HepG2 (cell line): Measurements from ENCODE around the gene KLHL28. TPM values are rescaled to one million over a fixed set of nuclear protein-coding genes. Genes with fewer than 3 reads are reported as not detected.

ENCODE experiments used
- ATAC-seq: fragments of 200-7000 bp; cut with Tn5 transposase; 3 replicates; pipeline ENCODE4 v1.9.1; 2020; ENCODE audit warnings: mild to moderate bottlenecking, moderate library complexity
- BruUV-seq: library from RNA; stranded (reverse); fragments of 400-500 nt; replicated peaks from 2 replicates; lab custom pipeline; 2021; lab: Mats Ljungman, UMichigan
- CTCF ChIA-PET: fragments of 300-600 bp; formaldehyde crosslinking; extraction: SDS; loops from one replicate; lab custom pipeline; 2021; ENCODE audit warnings: low total read pairs, inconsistent platforms, low intra/inter-chr PET ratio; lab: Yijun Ruan, JAX
- POLR2A ChIA-PET: fragments of 350-600 bp; sonication (Branson Sonifier 250); formaldehyde crosslinking; loops from one replicate; lab custom pipeline; 2020; ENCODE audit warnings: antibody characterized with exemption, inconsistent platforms; lab: Yijun Ruan, JAX
- DNase-seq: peaks from one replicate; pipeline ENCODE4 v3.0.0-alpha.2; 2015; ENCODE audit warnings: low spot score
- FAIRE-seq: peaks from 3 replicates; lab custom pipeline; 2011; peaks lifted over from hg19 to GRCh38; lab: Jason Lieb, UNC
- H2AFZ ChIP-seq: one replicate; pipeline ENCODE4 v1.6.1; 2011; ENCODE audit warnings: low read length, inconsistent platforms
- H3K27ac ChIP-seq: fragments of 300-600 bp; 3 replicates; pipeline ENCODE4 v1.8.0; 2011; ENCODE audit warnings: mixed run types, mild to moderate bottlenecking, mixed read lengths, low read length, inconsistent platforms; ENCODE audit not compliant: insufficient read depth; ENCODE audit errors: extremely low read length
- H3K27me3 ChIP-seq, 2 experiments: fragments of 200-600 bp in 1 of 2; 2 replicates in 1 of 2; 3 replicates in 1 of 2; pipeline versions ENCODE4 v1.6.0 to v1.8.0; 2011; ENCODE audit warnings: low read length in 2 of 2, mild to moderate bottlenecking in 2 of 2, moderate library complexity in 2 of 2, inconsistent platforms in 1 of 2; ENCODE audit not compliant: insufficient read depth in 2 of 2, control insufficient read depth in 1 of 2
- H3K36me3 ChIP-seq, 2 experiments: fragments of 200-600 bp in 1 of 2; replicated peaks in 1 of 2; 2 replicates in 1 of 2; 3 replicates in 1 of 2; pipeline versions ENCODE4 v1.5.1 to v1.8.0; 2011; ENCODE audit warnings: low read length in 2 of 2, inconsistent platforms in 1 of 2; ENCODE audit not compliant: insufficient read depth in 2 of 2, control insufficient read depth in 1 of 2
- H3K4me1 ChIP-seq: 2 replicates; pipeline ENCODE4 v1.5.1; 2012; ENCODE audit warnings: low read length, inconsistent platforms; ENCODE audit not compliant: insufficient read depth
- H3K4me2 ChIP-seq: 2 replicates; pipeline ENCODE4 v1.6.0; 2011; ENCODE audit warnings: low read depth, low read length, inconsistent platforms
- H3K4me3 ChIP-seq, 3 experiments: fragments of 200-600 bp in 1 of 3; sonication (generic), shearing (Covaris generic) in 1 of 3; replicated peaks in 1 of 3; 2 replicates each; pipeline ENCODE4 v1.5.1; 2011 to 2016; ENCODE audit warnings: low read length in 3 of 3, inconsistent platforms in 2 of 3, low read depth in 2 of 3, mild to moderate bottlenecking in 2 of 3, control low read depth in 1 of 3, mixed read lengths in 1 of 3; ENCODE audit not compliant: insufficient read depth in 1 of 3
- H3K79me2 ChIP-seq: one replicate; pipeline ENCODE4 v1.6.1; 2011; ENCODE audit warnings: low read length, inconsistent platforms; ENCODE audit not compliant: insufficient read depth
- H3K9ac ChIP-seq: 2 replicates; pipeline ENCODE4 v1.6.0; 2011; ENCODE audit warnings: mild to moderate bottlenecking, low read depth, low read length, inconsistent platforms; ENCODE audit not compliant: insufficient read depth
- H3K9me3 ChIP-seq: 2 replicates; pipeline ENCODE4 v1.5.1; 2012; ENCODE audit warnings: mild to moderate bottlenecking, low read length
- H4K20me1 ChIP-seq: 2 replicates; pipeline ENCODE4 v1.6.0; 2011; ENCODE audit warnings: inconsistent platforms, mild to moderate bottlenecking, low read length, moderate library complexity; ENCODE audit not compliant: insufficient read depth
- CHD4 ChIP-seq: fragments of 200-600 bp; sonication (generic); IDR thresholded peaks from 2 replicates; pipeline ENCODE4 v1.7.0; 2017; ENCODE audit warnings: mild to moderate bottlenecking, low read length, borderline replicate concordance
- MAFK ChIP-seq, 2 experiments: IDR thresholded peaks in 1 of 2; conservative IDR thresholded peaks in 1 of 2; 2 replicates each; pipeline ENCODE4 v1.6.1; 2011; ENCODE audit warnings: improper control_type of control experiment in 2 of 2, low read length in 2 of 2
- ZMYM4 ChIP-seq: sonication (generic); formaldehyde crosslinking; IDR thresholded peaks from 2 replicates; pipeline ENCODE4 v1.8.1; 2023; ENCODE audit warnings: mild to moderate bottlenecking, missing genetic modification reagents
- ZNF260 ChIP-seq: sonication (generic); formaldehyde crosslinking; IDR thresholded peaks from 2 replicates; pipeline ENCODE4 v1.4.0; 2020; ENCODE audit warnings: missing genetic modification reagents, low read depth, mild to moderate bottlenecking, borderline replicate concordance
- ZNF33B ChIP-seq: sonication (generic); formaldehyde crosslinking; IDR thresholded peaks from 2 replicates; pipeline ENCODE4 v1.5.1; 2020; ENCODE audit warnings: mild to moderate bottlenecking, missing genetic modification reagents
- ZNF652 ChIP-seq: IDR thresholded peaks from 2 replicates; pipeline ENCODE4 v1.6.1; 2016; ENCODE audit warnings: low read depth, borderline replicate concordance
- WGBS: methylation state at CpG from one replicate; pipeline ENCODE4 v1.1.6; 2017; ENCODE audit warnings: low lambda C conversion rate; 5-methylcytosine and 5-hydroxymethylcytosine counted together
- in situ Hi-C: cut with HindIII; loops from 2 replicates; pipeline ENCODE4 v1.10.0; 2017; ENCODE audit warnings: low pct_unique_long_range_greater_than_20kb; ENCODE audit not compliant: extremely low pct_ligation_motif_present
- intact Hi-C: fragments of 100-400 bp; cut with micrococcal nuclease; formaldehyde crosslinking; loops from one replicate; pipeline ENCODE4 v1.10.0; 2022; ENCODE audit not compliant: unreplicated experiment
- polyA plus RNA-seq, 8 experiments: library from polyadenylated mRNA; depleted of rRNA in 3 of 8; stranded (reverse) in 7 of 8; unstranded in 1 of 8; fragments of >200 nt; fragmentation: Illumina TruSeq in 4 of 8; extraction: Trizol in 4 of 8; gene quantifications; 2 replicates each; pipeline versions ENCODE4 v1.2.1 to v1.2.3, GENCODE V29; 2011 to 2016; ENCODE audit warnings: low read depth in 4 of 8, missing spikeins in 1 of 8, mixed read lengths in 1 of 8; ENCODE audit not compliant: insufficient read depth in 1 of 8
- total RNA-seq, 5 experiments: library from RNA; depleted of rRNA; stranded (reverse); fragments of >200 nt; fragmentation: Illumina TruSeq; extraction: Trizol; gene quantifications; 2 replicates each; pipeline ENCODE4 v1.2.3, GENCODE V29; 2016; ENCODE audit warnings: low read depth in 1 of 5
- TF ChIP-seq, protein P1 (sequence below): IDR thresholded peaks from 2 replicates; pipeline ENCODE4 v1.6.1; 2016; ENCODE audit warnings: control low read depth

Gene KLHL28
- total and polyA plus RNA-seq, 2 of the 13 experiments (the other 11 are each of a cell fraction or from before 2014, with no cell fraction given) = 3.4 to 6.6 TPM

DNA sequence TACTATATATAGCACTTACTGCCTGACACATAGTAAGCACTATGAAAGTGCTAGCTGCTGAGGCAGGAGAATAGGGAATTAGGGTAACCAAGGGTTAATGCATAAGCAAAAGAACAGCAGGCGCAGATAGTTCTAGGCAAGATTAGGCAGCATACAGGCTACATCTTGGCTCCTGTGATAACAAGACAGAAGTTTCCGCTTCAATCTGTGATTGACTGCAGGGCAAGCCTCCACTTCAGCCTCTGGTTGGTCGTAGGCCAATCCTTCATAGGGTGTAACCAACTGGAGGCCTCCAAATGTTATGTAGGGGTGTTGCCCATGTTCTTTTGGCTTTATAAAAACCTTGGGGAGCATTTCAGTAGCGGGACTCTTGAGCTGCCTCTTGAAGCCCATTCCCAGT, 46.9 kb downstream of the KLHL28 start (continued):
- TF ChIP-seq ZMYM4 (CRISPR knock-in tag) (peak; percentile 47; the same call in 1 of the 2 replicates), ZNF652 (CRISPR knock-in tag) (peak; percentile 94), CHD4 (no peak), ZNF33B (CRISPR knock-in tag) (no peak)
- TF ChIP-seq, protein P1, sequence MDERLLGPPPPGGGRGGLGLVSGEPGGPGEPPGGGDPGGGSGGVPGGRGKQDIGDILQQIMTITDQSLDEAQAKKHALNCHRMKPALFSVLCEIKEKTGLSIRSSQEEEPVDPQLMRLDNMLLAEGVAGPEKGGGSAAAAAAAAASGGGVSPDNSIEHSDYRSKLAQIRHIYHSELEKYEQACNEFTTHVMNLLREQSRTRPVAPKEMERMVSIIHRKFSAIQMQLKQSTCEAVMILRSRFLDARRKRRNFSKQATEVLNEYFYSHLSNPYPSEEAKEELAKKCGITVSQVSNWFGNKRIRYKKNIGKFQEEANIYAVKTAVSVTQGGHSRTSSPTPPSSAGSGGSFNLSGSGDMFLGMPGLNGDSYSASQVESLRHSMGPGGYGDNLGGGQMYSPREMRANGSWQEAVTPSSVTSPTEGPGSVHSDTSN (CRISPR knock-in tag) = peak; percentile 84

DNA sequence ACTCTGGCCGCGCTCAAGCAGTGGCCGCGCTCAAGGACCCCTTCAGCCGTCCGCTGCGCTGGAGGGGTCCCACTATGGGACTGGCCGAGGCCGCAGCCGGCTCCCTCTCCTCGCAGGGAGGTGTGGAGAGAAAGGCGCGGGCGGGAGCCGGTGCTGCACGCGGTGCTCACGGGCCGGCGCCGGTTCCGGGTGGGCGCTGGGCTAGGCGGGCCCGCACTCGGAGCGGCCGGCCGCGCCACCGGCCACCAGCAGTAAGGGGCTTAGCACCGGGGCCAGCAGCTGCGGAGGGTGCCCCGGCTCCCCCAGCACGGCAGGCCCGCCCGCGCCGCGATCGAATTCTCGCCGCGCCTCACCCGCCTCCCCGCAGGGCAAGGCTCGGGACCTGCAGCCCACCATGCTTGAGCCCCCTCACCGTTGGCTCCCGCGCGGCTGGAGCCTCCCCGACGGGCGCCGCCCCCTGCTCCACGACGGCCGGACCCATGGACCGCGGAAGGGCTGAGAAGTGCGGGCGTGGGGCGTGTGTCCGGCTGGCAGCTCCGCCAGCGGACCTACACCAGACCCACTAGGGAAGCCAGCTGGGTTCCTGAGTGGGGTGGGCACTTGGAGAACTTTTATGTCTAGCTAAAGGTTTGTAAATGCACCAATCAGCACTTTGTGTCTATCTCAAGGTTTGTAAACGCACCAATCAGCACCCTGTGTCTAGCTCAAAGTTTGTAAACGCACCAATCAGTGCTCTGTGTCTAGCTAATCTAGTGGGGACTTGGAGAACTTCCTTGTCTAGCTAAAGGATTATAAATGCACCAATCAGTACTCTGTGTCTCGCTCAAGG, 49.5 kb downstream of the KLHL28 start:
- DNase-seq = no peak
- FAIRE-seq = no peak
- intact Hi-C loops = loop anchor here (5.0 kb wide), 1 partner anchor 340 kb away; the partner anchor contains the start of gene MIS18BP1
- no peaks in the 10 kb centered on the region; a peak in 1 of 5 replicates for H3K27me3 ChIP-seq
- no TSS peak for BruUV-seq
- no peak overlapping the region for H2AFZ ChIP-seq
- H4K20me1 ChIP-seq = no peaks in the 10 kb centered on the region
- 97% methylated on average over 39 of the region's 69 CpGs for WGBS
- peak in 1 of 2 experiments; percentile 33; a peak in 2 of 4 replicates for TF ChIP-seq MAFK (conservative IDR thresholded peaks at IDR 0.05 in 1 of 2, IDR thresholded peaks at IDR 0.05 in 1 of 2; ENCODE audit: low read length in 2 of 2)
- no peak for TF ChIP-seq ZNF260 (CRISPR knock-in tag)
- TF ChIP-seq, all 625 proteins: peak for 1
- H3K4me1 ChIP-seq = peaks cover 12% of the 10 kb centered on the region
- no peaks in the 10 kb centered on the region for H3K36me3 ChIP-seq
- H3K9me3 ChIP-seq = no peaks in the 10 kb centered on the region
- ATAC-seq = no peak
- no peak overlapping the region for H3K4me3 ChIP-seq
- H3K9ac ChIP-seq = no peak overlapping the region
- CTCF ChIA-PET = no interaction called here
- no peaks in the 10 kb centered on the region for H3K79me2 ChIP-seq
- POLR2A ChIA-PET = interaction anchor here (1.1 to 2.3 kb wide), 7 partner anchors 10 to 341 kb away, joined by 4 to 54 read pairs (median 10); partner anchors contain the start of genes FANCM, FKBP3, KLHL28 and MIS18BP1
- in situ Hi-C loops = loop anchor here (5.0 kb wide), 1 partner anchor 355 kb away; no protein-coding TSS in a partner anchor
- no peak overlapping the region for H3K4me2 ChIP-seq
- no peak overlapping the region for H3K27ac ChIP-seq
